ENCODE results near the gene CYP1A1.

CYP1A1 gene

GRCh38 chr15:74725845-74726773 is 781 bp upstream of the CYP1A1 start:
- Mint-ChIP-seq H3K27ac (peak overlapping the region; percentile 50), H3K27me3 (ENCODE audit: low read depth) (peaks cover 38% of the 10 kb centered on the region), H3K4me1 (ENCODE audit: low read depth) (peaks cover 11% of the 10 kb centered on the region)

GRCh38 chr15:74724570-74725224 is 631 bp downstream of the CYP1A1 start:
- Mint-ChIP-seq H3K36me3 (ENCODE audit: low read depth) (no peaks in the 10 kb centered on the region), H3K27me3 (ENCODE audit: low read depth) (peaks cover 34% of the 10 kb centered on the region), H3K4me3 (peak overlapping the region; percentile 73), H3K4me1 (ENCODE audit: low read depth) (peaks cover 11% of the 10 kb centered on the region), H3K9me3 (no peaks in the 10 kb centered on the region), H3K27ac (no peak overlapping the region)

More at GRCh38 chr15:74725845-74726773, 781 bp upstream of the CYP1A1 start:
- no peaks in the 10 kb centered on the region for H3K9me3 Mint-ChIP-seq
- no peaks in the 10 kb centered on the region for H3K36me3 Mint-ChIP-seq (ENCODE audit: low read depth)
- H3K4me3 Mint-ChIP-seq = peak overlapping the region; percentile 75

GRCh38 chr15:74723754-74724334 is 1.5 kb downstream of the CYP1A1 start:
- Mint-ChIP-seq H3K9me3 (no peaks in the 10 kb centered on the region), H3K27ac (no peak overlapping the region), H3K4me3 (no peak overlapping the region), H3K36me3 (ENCODE audit: low read depth) (no peaks in the 10 kb centered on the region), H3K27me3 (ENCODE audit: low read depth) (peaks cover 34% of the 10 kb centered on the region), H3K4me1 (ENCODE audit: low read depth) (peaks cover 11% of the 10 kb centered on the region)

- peaks cover 34% of the 10 kb centered on the region for H3K27me3 Mint-ChIP-seq (ENCODE audit: low read depth)
- no peaks in the 10 kb centered on the region for H3K9me3 Mint-ChIP-seq
- no peak overlapping the region for H3K27ac Mint-ChIP-seq
- no peak overlapping the region for H3K4me3 Mint-ChIP-seq
- H3K36me3 Mint-ChIP-seq (ENCODE audit: low read depth) = no peaks in the 10 kb centered on the region
- peaks cover 11% of the 10 kb centered on the region for H3K4me1 Mint-ChIP-seq (ENCODE audit: low read depth)
These were observed 2.1 kb downstream of the CYP1A1 start for GRCh38 chr15:74723187-74723586.

- no peak overlapping the region for H3K4me3 Mint-ChIP-seq
- no peak overlapping the region for H3K27ac Mint-ChIP-seq
These were observed 2.7 kb downstream of the CYP1A1 start for GRCh38 chr15:74722591-74722990.

GRCh38 chr15:74716651-74717050 is 8.7 kb downstream of the CYP1A1 start:
- Mint-ChIP-seq H3K9me3 (no peaks in the 10 kb centered on the region), H3K36me3 (ENCODE audit: low read depth) (no peaks in the 10 kb centered on the region), H3K4me3 (no peak overlapping the region), H3K27ac (no peak overlapping the region), H3K4me1 (ENCODE audit: low read depth) (no peaks in the 10 kb centered on the region), H3K27me3 (ENCODE audit: low read depth) (no peaks in the 10 kb centered on the region)

More at GRCh38 chr15:74722591-74722990, 2.7 kb downstream of the CYP1A1 start:
- no peaks in the 10 kb centered on the region for H3K9me3 Mint-ChIP-seq
- H3K27me3 Mint-ChIP-seq (ENCODE audit: low read depth) = peaks cover 30% of the 10 kb centered on the region
- H3K36me3 Mint-ChIP-seq (ENCODE audit: low read depth) = no peaks in the 10 kb centered on the region
- H3K4me1 Mint-ChIP-seq (ENCODE audit: low read depth) = peaks cover 11% of the 10 kb centered on the region

- peaks cover 5% of the 10 kb centered on the region for H3K4me1 Mint-ChIP-seq (ENCODE audit: low read depth)
- no peaks in the 10 kb centered on the region for H3K36me3 Mint-ChIP-seq (ENCODE audit: low read depth)
- H3K27me3 Mint-ChIP-seq (ENCODE audit: low read depth) = peaks cover 9% of the 10 kb centered on the region
- no peak overlapping the region for H3K4me3 Mint-ChIP-seq
- no peaks in the 10 kb centered on the region for H3K9me3 Mint-ChIP-seq
- H3K27ac Mint-ChIP-seq = no peak overlapping the region
These were observed 13.0 kb downstream of the CYP1A1 start for GRCh38 chr15:74712311-74712710.

GRCh38 chr15:74710319-74711094 is 14.8 kb downstream of the CYP1A1 start:
- Mint-ChIP-seq H3K27ac (no peak overlapping the region), H3K27me3 (ENCODE audit: low read depth) (peaks cover 12% of the 10 kb centered on the region), H3K36me3 (ENCODE audit: low read depth) (no peaks in the 10 kb centered on the region), H3K4me3 (no peak overlapping the region), H3K4me1 (ENCODE audit: low read depth) (peaks cover 5% of the 10 kb centered on the region), H3K9me3 (no peaks in the 10 kb centered on the region)

GRCh38 chr15:74709892-74710291 is 15.4 kb downstream of the CYP1A1 start:
- no peaks in the 10 kb centered on the region for H3K9me3 Mint-ChIP-seq
- no peak overlapping the region for H3K27ac Mint-ChIP-seq
- no peaks in the 10 kb centered on the region for H3K36me3 Mint-ChIP-seq (ENCODE audit: low read depth)
- peaks cover 12% of the 10 kb centered on the region for H3K27me3 Mint-ChIP-seq (ENCODE audit: low read depth)
- peaks cover 5% of the 10 kb centered on the region for H3K4me1 Mint-ChIP-seq (ENCODE audit: low read depth)
- H3K4me3 Mint-ChIP-seq = no peak overlapping the region

GRCh38 chr15:74709011-74709410 is 16.3 kb downstream of the CYP1A1 start:
- no peak overlapping the region for H3K4me3 Mint-ChIP-seq
- peaks cover 5% of the 10 kb centered on the region for H3K4me1 Mint-ChIP-seq (ENCODE audit: low read depth)
- peaks cover 12% of the 10 kb centered on the region for H3K27me3 Mint-ChIP-seq (ENCODE audit: low read depth)
- no peaks in the 10 kb centered on the region for H3K9me3 Mint-ChIP-seq
- H3K36me3 Mint-ChIP-seq (ENCODE audit: low read depth) = no peaks in the 10 kb centered on the region
- no peak overlapping the region for H3K27ac Mint-ChIP-seq

- Mint-ChIP-seq H3K36me3 (ENCODE audit: low read depth) (peaks cover 4% of the 10 kb centered on the region), H3K27me3 (ENCODE audit: low read depth) (peaks cover 8% of the 10 kb centered on the region), H3K4me3 (peak overlapping the region; percentile 100), H3K9me3 (no peaks in the 10 kb centered on the region), H3K4me1 (ENCODE audit: low read depth) (peaks cover 28% of the 10 kb centered on the region), H3K27ac (peak overlapping the region; percentile 100)
These were observed 28.5 kb downstream of the CYP1A1 start for GRCh38 chr15:74696808-74697207.

GRCh38 chr15:74696398-74696729 is 29.0 kb downstream of the CYP1A1 start:
- no peaks in the 10 kb centered on the region for H3K9me3 Mint-ChIP-seq
- H3K27ac Mint-ChIP-seq = peak overlapping the region; percentile 100
- H3K36me3 Mint-ChIP-seq (ENCODE audit: low read depth) = peaks cover 4% of the 10 kb centered on the region
- H3K4me1 Mint-ChIP-seq (ENCODE audit: low read depth) = peaks cover 28% of the 10 kb centered on the region
- H3K27me3 Mint-ChIP-seq (ENCODE audit: low read depth) = peaks cover 4% of the 10 kb centered on the region
- peak overlapping the region; percentile 100 for H3K4me3 Mint-ChIP-seq

- H3K4me3 Mint-ChIP-seq = peak within 1 kb of the TSS; percentile 100
- peaks cover 4% of the 10 kb centered on the region for H3K36me3 Mint-ChIP-seq (ENCODE audit: low read depth)
- peak within 1 kb of the TSS; percentile 100 for H3K27ac Mint-ChIP-seq
- H3K4me1 Mint-ChIP-seq (ENCODE audit: low read depth) = peaks cover 28% of the 10 kb centered on the region
- H3K9me3 Mint-ChIP-seq = no peaks in the 10 kb centered on the region
- peaks cover under 1% of the 10 kb centered on the region for H3K27me3 Mint-ChIP-seq (ENCODE audit: low read depth)
These were observed 29.5 kb downstream of the CYP1A1 start, which contains the start of gene EDC3 for GRCh38 chr15:74695597-74696397. Gene EDC3 (minus strand): TSS chr15:74696024. CDS start chr15:74675124, 20,900 bp downstream.
